DMS114 treated with DMSO at 0.1 percent for 48 hours (cell line): ENCODE measurements around the gene KDM5B.
"Not testable (repeated sequence)": the region's sequence is repeated elsewhere in the genome, so short reads cannot be mapped to it uniquely, and the experiment has no call there.

ENCODE experiments used
- DNase-seq: peaks from one replicate; lab custom pipeline; 2025; ENCODE audit not compliant: unreplicated experiment; lab: John Stamatoyannopoulos, UW

KDM5B gene

GRCh38 chr1:202716654-202717053, 91.6 kb downstream of the KDM5B start:
- DNase-seq = no peak

GRCh38 chr1:202714202-202714601, 94.0 kb downstream of the KDM5B start:
- not testable (repeated sequence) for DNase-seq

- DNase-seq = no peak
Measured at GRCh38 chr1:202713110-202713509, 95.1 kb downstream of the KDM5B start.

- DNase-seq = no peak
Measured at GRCh38 chr1:202711949-202712635, 96.1 kb downstream of the KDM5B start.

- DNase-seq = no peak
Measured at GRCh38 chr1:202710070-202711045, 97.9 kb downstream of the KDM5B start, which contains the start of gene SYT2. Gene SYT2, minus strand, starts transcription at chr1:202710454. Its CDS starts 104,682 bp downstream, at chr1:202605772.

GRCh38 chr1:202709276-202710041, 98.8 kb downstream of the KDM5B start:
- no peak for DNase-seq

GRCh38 chr1:202708456-202709275, 99.6 kb downstream of the KDM5B start:
- DNase-seq = no peak

- no peak for DNase-seq
Measured at GRCh38 chr1:202706851-202707250, 101.4 kb downstream of the KDM5B start.

- no peak for DNase-seq
Measured at GRCh38 chr1:202704601-202705000, 103.6 kb downstream of the KDM5B start.

GRCh38 chr1:202703191-202703590, 105.0 kb downstream of the KDM5B start:
- DNase-seq = no peak

- no peak for DNase-seq
Measured at GRCh38 chr1:202702088-202702487, 106.1 kb downstream of the KDM5B start.

- no peak for DNase-seq
Measured at GRCh38 chr1:202701200-202701599, 107.0 kb downstream of the KDM5B start.

- no peak for DNase-seq
Measured at GRCh38 chr1:202700061-202700460, 108.2 kb downstream of the KDM5B start.

GRCh38 chr1:202698276-202698675, 109.9 kb downstream of the KDM5B start:
- no peak for DNase-seq

GRCh38 chr1:202697038-202697437, 111.2 kb downstream of the KDM5B start:
- DNase-seq = no peak

GRCh38 chr1:202694314-202694713, 113.9 kb downstream of the KDM5B start:
- no peak for DNase-seq

GRCh38 chr1:202692959-202693555, 115.2 kb downstream of the KDM5B start:
- DNase-seq = no peak

GRCh38 chr1:202691816-202692215, 116.4 kb downstream of the KDM5B start:
- no peak for DNase-seq

GRCh38 chr1:202689493-202690342, 118.5 kb downstream of the KDM5B start:
- DNase-seq = no peak
